ENCODE data around the gene CTR9.

DNA sequence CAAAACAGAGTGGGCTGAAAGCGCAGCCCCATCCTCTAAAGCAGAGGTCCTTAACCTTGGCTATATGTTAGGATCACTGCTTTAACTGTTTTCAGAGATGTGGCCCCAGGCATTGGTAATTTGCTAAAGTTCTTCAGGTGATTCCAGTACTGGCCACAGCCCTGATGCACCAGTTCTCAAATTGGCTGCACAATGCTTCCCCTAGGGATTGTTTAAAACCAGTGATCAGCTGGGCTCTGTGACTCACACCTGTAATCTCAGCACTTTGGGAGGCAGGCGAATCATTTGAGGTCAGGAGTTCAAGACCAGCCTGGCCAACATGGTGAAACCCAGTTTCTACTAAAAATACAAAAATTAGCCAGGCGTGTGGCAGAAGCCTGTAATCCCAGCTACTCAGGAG is 49.1 kb upstream of the CTR9 start:
- TF ChIP-seq, protein P1, sequence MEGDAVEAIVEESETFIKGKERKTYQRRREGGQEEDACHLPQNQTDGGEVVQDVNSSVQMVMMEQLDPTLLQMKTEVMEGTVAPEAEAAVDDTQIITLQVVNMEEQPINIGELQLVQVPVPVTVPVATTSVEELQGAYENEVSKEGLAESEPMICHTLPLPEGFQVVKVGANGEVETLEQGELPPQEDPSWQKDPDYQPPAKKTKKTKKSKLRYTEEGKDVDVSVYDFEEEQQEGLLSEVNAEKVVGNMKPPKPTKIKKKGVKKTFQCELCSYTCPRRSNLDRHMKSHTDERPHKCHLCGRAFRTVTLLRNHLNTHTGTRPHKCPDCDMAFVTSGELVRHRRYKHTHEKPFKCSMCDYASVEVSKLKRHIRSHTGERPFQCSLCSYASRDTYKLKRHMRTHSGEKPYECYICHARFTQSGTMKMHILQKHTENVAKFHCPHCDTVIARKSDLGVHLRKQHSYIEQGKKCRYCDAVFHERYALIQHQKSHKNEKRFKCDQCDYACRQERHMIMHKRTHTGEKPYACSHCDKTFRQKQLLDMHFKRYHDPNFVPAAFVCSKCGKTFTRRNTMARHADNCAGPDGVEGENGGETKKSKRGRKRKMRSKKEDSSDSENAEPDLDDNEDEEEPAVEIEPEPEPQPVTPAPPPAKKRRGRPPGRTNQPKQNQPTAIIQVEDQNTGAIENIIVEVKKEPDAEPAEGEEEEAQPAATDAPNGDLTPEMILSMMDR (IDR thresholded peaks at IDR 0.05; ENCODE audit: control extremely low read depth in 1 of 3, insufficient read depth in 1 of 3, low read depth in 1 of 3, low read length in 3 of 3) = no peak
- TF ChIP-seq TAF1 (IDR thresholded peaks at IDR 0.05; ENCODE audit: low read depth, low read length) (no peak), JUN (IDR thresholded peaks at IDR 0.05; ENCODE audit: low read depth, low read length) (no peak), SUZ12 (IDR thresholded peaks at IDR 0.05; ENCODE audit: low read length) (no peak), CHD2 (IDR thresholded peaks at IDR 0.05; ENCODE audit: low read length) (no peak), RFX5 (IDR thresholded peaks at IDR 0.05; ENCODE audit: borderline replicate concordance, low read depth, low read length) (no peak), POLR2A (IDR thresholded peaks at IDR 0.05; ENCODE audit: control extremely low read depth in 1 of 2, low read depth in 2 of 2, low read length in 2 of 2) (no peak), CREB1 (IDR thresholded peaks at IDR 0.05) (no peak)
- TF ChIP-seq, protein P2, sequence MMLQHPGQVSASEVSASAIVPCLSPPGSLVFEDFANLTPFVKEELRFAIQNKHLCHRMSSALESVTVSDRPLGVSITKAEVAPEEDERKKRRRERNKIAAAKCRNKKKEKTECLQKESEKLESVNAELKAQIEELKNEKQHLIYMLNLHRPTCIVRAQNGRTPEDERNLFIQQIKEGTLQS (IDR thresholded peaks at IDR 0.05; ENCODE audit: insufficient read depth, low read depth, low read length) = no peak

All from H1 (cell line).